ENCODE data around the gene PHLDA2.

The PHLDA2 gene

DNA sequence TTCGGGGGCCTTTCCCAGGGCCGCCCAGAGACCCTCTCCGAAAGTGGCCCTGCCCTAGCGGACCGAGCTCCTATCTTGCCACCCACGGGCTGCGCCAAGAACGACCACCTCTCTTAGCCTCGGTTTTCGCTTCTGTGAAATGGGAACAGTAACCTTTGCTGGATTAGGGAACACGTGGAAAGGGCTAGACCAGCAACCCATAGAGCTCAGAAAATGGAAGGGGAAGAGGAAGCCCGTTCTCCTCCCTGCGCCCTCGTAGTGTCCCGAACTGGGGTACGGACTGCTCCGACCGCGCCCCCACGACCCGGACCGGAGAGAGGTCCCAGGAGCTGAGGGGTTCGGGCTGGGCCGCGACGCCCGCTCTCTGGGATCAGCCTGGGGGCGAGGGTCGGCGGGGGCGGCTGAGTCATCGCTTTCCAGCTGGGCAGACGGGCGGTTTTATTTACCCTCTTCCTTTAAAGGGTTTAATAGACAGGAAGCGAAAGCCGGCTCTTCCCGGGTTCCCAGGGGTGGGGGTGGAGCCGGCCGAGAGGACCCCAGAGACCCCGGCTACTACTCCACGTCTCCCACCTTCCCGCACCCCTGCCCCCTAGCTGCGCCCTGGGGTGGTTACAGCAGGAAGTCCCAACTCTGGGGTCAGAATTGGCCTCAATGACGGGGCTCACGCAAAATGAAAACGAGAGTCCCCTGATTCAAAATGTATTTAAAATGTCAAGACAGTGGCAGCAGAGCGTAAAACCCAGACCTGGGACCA, 907 bp upstream of the PHLDA2 start:
- Histone ChIP-seq H2BK120ac (ENCODE audit: low read depth, low read length) (no peak overlapping the region), H3K36me3 (replicated peaks in 1 of 2; ENCODE audit: control insufficient read depth in 2 of 2, insufficient read depth in 2 of 2, low read length in 2 of 2) (no peaks in the 10 kb centered on the region), H3K27me3 (ENCODE audit: control insufficient read depth in 3 of 3, insufficient read depth in 3 of 3, low read depth in 1 of 3, low read length in 3 of 3) (peaks cover 29 to 66% (median 50%) of the 10 kb centered on the region in 3 experiments), H3K14ac (ENCODE audit: low read length) (no peak overlapping the region), H2AK5ac (ENCODE audit: low read depth, low read length) (peak overlapping the region; percentile 89), H3K4ac (ENCODE audit: low read length) (no peak overlapping the region), H3K18ac (ENCODE audit: low read length) (peak overlapping the region; percentile 92), H4K91ac (ENCODE audit: low read depth, low read length, poor library complexity) (no peak overlapping the region), H2BK5ac (ENCODE audit: low read length) (no peak overlapping the region), H3K4me3 (ENCODE audit: low read length in 2 of 2) (no peak overlapping the region), H3K23ac (ENCODE audit: low read depth, low read length, poor library complexity) (peak overlapping the region; percentile 55), H3K9ac (ENCODE audit: low read depth, low read length, poor library complexity) (no peak overlapping the region), H3K27ac (replicated peaks; ENCODE audit: low read length) (no peak overlapping the region), H3K4me2 (ENCODE audit: insufficient read depth, low read length, poor library complexity, severe bottlenecking) (peak overlapping the region; percentile 52), H3K9me3 (replicated peaks in 1 of 2; ENCODE audit: control insufficient read depth in 2 of 2, insufficient read depth in 1 of 2, low read depth in 1 of 2, low read length in 2 of 2) (peaks cover 11 to 15% of the 10 kb centered on the region in 2 donors), H2BK12ac (ENCODE audit: low read length) (no peak overlapping the region), H2BK15ac (ENCODE audit: low read length) (no peak overlapping the region), H3K79me1 (ENCODE audit: low read depth, low read length) (no peaks in the 10 kb centered on the region), H2AFZ (ENCODE audit: low read length) (peak overlapping the region; percentile 62), H3K4me1 (ENCODE audit: control insufficient read depth in 2 of 2, insufficient read depth in 1 of 2, low read depth in 1 of 2, low read length in 2 of 2) (peaks cover 6 to 7% of the 10 kb centered on the region in 2 donors), H4K8ac (ENCODE audit: low read depth, low read length) (no peak overlapping the region)
- WGBS, 2 donors (ENCODE audit: extremely low coverage in 2 of 2, insufficient read length in 2 of 2, insufficient replicate concordance in 1 of 2): no CpG with 5 or more reads among the region's 47 CpGs
- peak; percentile 18 for DNase-seq (ENCODE audit: low spot score)

DNA sequence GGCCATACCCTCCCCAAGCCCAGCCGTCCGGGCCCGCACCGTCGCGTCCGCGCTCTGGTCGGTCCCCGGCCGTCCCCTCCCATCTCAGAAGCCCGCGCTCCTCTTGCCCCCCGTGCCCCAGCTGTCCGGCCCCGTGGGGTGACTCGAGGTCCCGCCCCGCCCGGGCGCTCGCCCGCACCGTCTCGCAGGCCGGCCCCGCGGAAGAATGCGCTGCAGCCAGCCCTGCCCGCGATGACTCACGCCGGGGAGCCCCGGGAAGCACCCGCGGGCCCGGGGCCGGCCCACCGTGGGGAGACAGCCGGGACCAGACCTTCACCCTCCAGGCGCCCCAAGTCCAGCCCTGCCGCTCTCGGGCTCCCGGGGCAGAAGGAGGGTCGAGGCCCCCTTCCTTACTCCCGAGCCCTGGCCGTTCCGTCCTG, 320 bp upstream of the PHLDA2 start:
- H3K27ac ChIP-seq (replicated peaks; ENCODE audit: low read length): no peak overlapping the region
- no peak overlapping the region for H2BK12ac ChIP-seq (ENCODE audit: low read length)
- peak overlapping the region; percentile 62 for H2AFZ ChIP-seq (ENCODE audit: low read length)
- H3K4me1 ChIP-seq (ENCODE audit: control insufficient read depth in 2 of 2, insufficient read depth in 1 of 2, low read depth in 1 of 2, low read length in 2 of 2): peaks cover 6 to 7% of the 10 kb centered on the region in 2 donors
- H2BK120ac ChIP-seq (ENCODE audit: low read depth, low read length): no peak overlapping the region
- H4K91ac ChIP-seq (ENCODE audit: low read depth, low read length, poor library complexity): no peak overlapping the region
- no peak overlapping the region for H3K14ac ChIP-seq (ENCODE audit: low read length)
- H2AK5ac ChIP-seq (ENCODE audit: low read depth, low read length): peak overlapping the region; percentile 89
- DNase-seq (ENCODE audit: low spot score): no peak
- peak overlapping the region; percentile 55 for H3K23ac ChIP-seq (ENCODE audit: low read depth, low read length, poor library complexity)
- no peak overlapping the region for H2BK5ac ChIP-seq (ENCODE audit: low read length)
- no peak overlapping the region for H3K4ac ChIP-seq (ENCODE audit: low read length)
- H3K36me3 ChIP-seq (replicated peaks in 1 of 2; ENCODE audit: control insufficient read depth in 2 of 2, insufficient read depth in 2 of 2, low read length in 2 of 2): no peaks in the 10 kb centered on the region
- no CpG with 5 or more reads among the region's 48 CpGs for WGBS, 2 donors (ENCODE audit: extremely low coverage in 2 of 2, insufficient read length in 2 of 2, insufficient replicate concordance in 1 of 2)
- peak overlapping the region; percentile 70 for H3K18ac ChIP-seq (ENCODE audit: low read length)
- H2BK15ac ChIP-seq (ENCODE audit: low read length): no peak overlapping the region
- no peak overlapping the region for H4K8ac ChIP-seq (ENCODE audit: low read depth, low read length)
- H3K27me3 ChIP-seq (ENCODE audit: control insufficient read depth in 3 of 3, insufficient read depth in 3 of 3, low read depth in 1 of 3, low read length in 3 of 3): peaks cover 29 to 66% (median 50%) of the 10 kb centered on the region in 3 experiments
- peak overlapping the region; percentile 60 for H3K9ac ChIP-seq (ENCODE audit: low read depth, low read length, poor library complexity)
- no peaks in the 10 kb centered on the region for H3K79me1 ChIP-seq (ENCODE audit: low read depth, low read length)
- H3K4me3 ChIP-seq (ENCODE audit: low read length in 2 of 2): peak overlapping the region in 1 of 2 donors; percentile 32
- peak overlapping the region; percentile 57 for H3K4me2 ChIP-seq (ENCODE audit: insufficient read depth, low read length, poor library complexity, severe bottlenecking)
- peaks cover 11 to 15% of the 10 kb centered on the region in 2 donors for H3K9me3 ChIP-seq (replicated peaks in 1 of 2; ENCODE audit: control insufficient read depth in 2 of 2, insufficient read depth in 1 of 2, low read depth in 1 of 2, low read length in 2 of 2)

DNA sequence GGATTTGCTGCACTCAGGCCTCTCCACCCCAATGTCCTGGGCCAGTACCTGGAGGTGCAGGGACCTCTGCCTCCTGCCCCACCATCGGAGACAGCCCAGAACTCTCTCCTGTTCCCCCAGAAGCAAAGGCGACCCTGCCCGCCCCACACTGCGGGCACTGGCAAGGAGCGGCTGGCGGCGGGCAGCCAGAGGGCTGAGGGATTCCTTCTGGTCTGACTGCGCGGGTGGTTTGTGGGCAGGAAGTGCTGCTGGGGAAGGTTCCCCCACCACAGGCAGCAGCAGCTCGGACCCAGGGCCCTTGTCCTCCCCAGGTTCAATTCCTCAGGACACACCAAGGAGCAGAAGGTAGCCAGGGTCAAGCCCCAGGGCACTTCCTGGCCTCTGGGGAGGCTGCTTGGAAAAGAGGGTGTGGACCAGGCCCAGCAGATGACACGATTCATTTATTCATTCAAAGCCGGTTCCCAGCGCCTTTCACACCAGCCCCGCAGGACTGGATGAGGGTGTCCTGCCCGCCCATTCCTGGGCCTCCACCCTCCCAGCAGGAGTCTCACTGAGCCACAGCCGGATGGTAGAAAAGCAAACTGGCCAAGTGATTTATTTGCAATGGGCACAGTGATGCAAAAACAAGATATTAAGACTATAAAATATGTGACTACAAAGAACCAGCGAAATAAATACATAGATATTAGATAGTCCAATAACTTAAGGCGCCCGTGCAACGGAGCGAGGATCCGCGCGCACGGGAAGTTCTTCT, 1.2 kb downstream of the PHLDA2 start:
- H3K79me1 ChIP-seq (ENCODE audit: low read depth, low read length): no peaks in the 10 kb centered on the region
- no peak overlapping the region for H3K4ac ChIP-seq (ENCODE audit: low read length)
- peak overlapping the region; percentile 41 for H2BK12ac ChIP-seq (ENCODE audit: low read length)
- no peak overlapping the region for H2BK120ac ChIP-seq (ENCODE audit: low read depth, low read length)
- H3K9ac ChIP-seq (ENCODE audit: low read depth, low read length, poor library complexity): peak overlapping the region; percentile 60
- H3K4me3 ChIP-seq (ENCODE audit: low read length in 2 of 2): peak overlapping the region in 1 of 2 donors; percentile 73
- H3K4me2 ChIP-seq (ENCODE audit: insufficient read depth, low read length, poor library complexity, severe bottlenecking): peak overlapping the region; percentile 65
- peak overlapping the region; percentile 49 for H2BK15ac ChIP-seq (ENCODE audit: low read length)
- no peaks in the 10 kb centered on the region for H3K36me3 ChIP-seq (replicated peaks in 1 of 2; ENCODE audit: control insufficient read depth in 2 of 2, insufficient read depth in 2 of 2, low read length in 2 of 2)
- H3K23ac ChIP-seq (ENCODE audit: low read depth, low read length, poor library complexity): peak overlapping the region; percentile 89
- no peak overlapping the region for H3K14ac ChIP-seq (ENCODE audit: low read length)
- no peak overlapping the region for H4K8ac ChIP-seq (ENCODE audit: low read depth, low read length)
- no CpG with 5 or more reads among the region's 25 CpGs for WGBS, 2 donors (ENCODE audit: extremely low coverage in 2 of 2, insufficient read length in 2 of 2, insufficient replicate concordance in 1 of 2)
- H3K18ac ChIP-seq (ENCODE audit: low read length): peak overlapping the region; percentile 95
- no peak overlapping the region for H2BK5ac ChIP-seq (ENCODE audit: low read length)
- no peak for DNase-seq (ENCODE audit: low spot score)
- H3K4me1 ChIP-seq (ENCODE audit: control insufficient read depth in 2 of 2, insufficient read depth in 1 of 2, low read depth in 1 of 2, low read length in 2 of 2): peaks cover 6 to 7% of the 10 kb centered on the region in 2 donors
- H3K27me3 ChIP-seq (ENCODE audit: control insufficient read depth in 3 of 3, insufficient read depth in 3 of 3, low read depth in 1 of 3, low read length in 3 of 3): peaks cover 29 to 65% (median 50%) of the 10 kb centered on the region in 3 experiments
- no peak overlapping the region for H2AFZ ChIP-seq (ENCODE audit: low read length)
- no peak overlapping the region for H4K91ac ChIP-seq (ENCODE audit: low read depth, low read length, poor library complexity)
- H3K9me3 ChIP-seq (replicated peaks in 1 of 2; ENCODE audit: control insufficient read depth in 2 of 2, insufficient read depth in 1 of 2, low read depth in 1 of 2, low read length in 2 of 2): peaks cover 11 to 15% of the 10 kb centered on the region in 2 donors
- peak overlapping the region; percentile 93 for H2AK5ac ChIP-seq (ENCODE audit: low read depth, low read length)
- no peak overlapping the region for H3K27ac ChIP-seq (replicated peaks; ENCODE audit: low read length)
